ENCODE data around the gene PID1. TPM values are rescaled to one million over a fixed set of nuclear protein-coding genes. Genes with fewer than 3 reads are reported as not detected.

Gene PID1
- total RNA-seq, 1 donor from 2014 or later = not detected

- Mint-ChIP-seq H3K4me3 (ENCODE audit: low read depth) (no peak overlapping the region), H3K36me3 (ENCODE audit: low read depth) (no peaks in the 10 kb centered on the region), H3K27ac (no peak overlapping the region), H3K9me3 (no peaks in the 10 kb centered on the region), H3K4me1 (ENCODE audit: low read depth) (no peaks in the 10 kb centered on the region), H3K27me3 (ENCODE audit: low read depth) (no peaks in the 10 kb centered on the region)
- intact Hi-C loops (cut with micrococcal nuclease) = no loop called here
- DNase-seq (ENCODE audit: low spot score) = no peak
Observed at GRCh38 chr2:229109195-229109594, 161.9 kb downstream of the PID1 start.

GRCh38 chr2:229107601-229108000, 163.5 kb downstream of the PID1 start:
- DNase-seq (ENCODE audit: low spot score) = no peak
- Mint-ChIP-seq H3K4me1 (ENCODE audit: low read depth) (no peaks in the 10 kb centered on the region), H3K27me3 (ENCODE audit: low read depth) (no peaks in the 10 kb centered on the region), H3K9me3 (no peaks in the 10 kb centered on the region), H3K27ac (no peak overlapping the region), H3K36me3 (ENCODE audit: low read depth) (no peaks in the 10 kb centered on the region), H3K4me3 (ENCODE audit: low read depth) (no peak overlapping the region)
- intact Hi-C loops (cut with micrococcal nuclease) = no loop called here

- H3K4me1 Mint-ChIP-seq (ENCODE audit: low read depth) = no peaks in the 10 kb centered on the region
- no peaks in the 10 kb centered on the region for H3K27me3 Mint-ChIP-seq (ENCODE audit: low read depth)
- intact Hi-C loops (cut with micrococcal nuclease) = no loop called here
- DNase-seq (ENCODE audit: low spot score) = no peak
- no peak overlapping the region for H3K27ac Mint-ChIP-seq
- no peaks in the 10 kb centered on the region for H3K9me3 Mint-ChIP-seq
- no peak overlapping the region for H3K4me3 Mint-ChIP-seq (ENCODE audit: low read depth)
- no peaks in the 10 kb centered on the region for H3K36me3 Mint-ChIP-seq (ENCODE audit: low read depth)
Observed at GRCh38 chr2:229104974-229105387, 166.1 kb downstream of the PID1 start.

GRCh38 chr2:229104025-229104424, 167.1 kb downstream of the PID1 start:
- DNase-seq (ENCODE audit: low spot score) = no peak
- no peaks in the 10 kb centered on the region for H3K4me1 Mint-ChIP-seq (ENCODE audit: low read depth)
- no peak overlapping the region for H3K4me3 Mint-ChIP-seq (ENCODE audit: low read depth)
- H3K27me3 Mint-ChIP-seq (ENCODE audit: low read depth) = no peaks in the 10 kb centered on the region
- no peaks in the 10 kb centered on the region for H3K9me3 Mint-ChIP-seq
- intact Hi-C loops (cut with micrococcal nuclease) = no loop called here
- no peak overlapping the region for H3K27ac Mint-ChIP-seq
- H3K36me3 Mint-ChIP-seq (ENCODE audit: low read depth) = no peaks in the 10 kb centered on the region

- H3K4me1 Mint-ChIP-seq (ENCODE audit: low read depth) = no peaks in the 10 kb centered on the region
- H3K9me3 Mint-ChIP-seq = no peaks in the 10 kb centered on the region
- H3K36me3 Mint-ChIP-seq (ENCODE audit: low read depth) = no peaks in the 10 kb centered on the region
- H3K27ac Mint-ChIP-seq = no peak overlapping the region
- H3K4me3 Mint-ChIP-seq (ENCODE audit: low read depth) = no peak overlapping the region
- DNase-seq (ENCODE audit: low spot score) = no peak
- no peaks in the 10 kb centered on the region for H3K27me3 Mint-ChIP-seq (ENCODE audit: low read depth)
- intact Hi-C loops (cut with micrococcal nuclease) = no loop called here
Observed at GRCh38 chr2:229101314-229101713, 169.8 kb downstream of the PID1 start.

- H3K4me3 Mint-ChIP-seq (ENCODE audit: low read depth) = no peak overlapping the region
- H3K27me3 Mint-ChIP-seq (ENCODE audit: low read depth) = no peaks in the 10 kb centered on the region
- intact Hi-C loops (cut with micrococcal nuclease) = no loop called here
- H3K4me1 Mint-ChIP-seq (ENCODE audit: low read depth) = no peaks in the 10 kb centered on the region
- no peaks in the 10 kb centered on the region for H3K36me3 Mint-ChIP-seq (ENCODE audit: low read depth)
- no peak for DNase-seq (ENCODE audit: low spot score)
- no peaks in the 10 kb centered on the region for H3K9me3 Mint-ChIP-seq
- H3K27ac Mint-ChIP-seq = no peak overlapping the region
Observed at GRCh38 chr2:229099231-229099630, 171.9 kb downstream of the PID1 start.

GRCh38 chr2:229098801-229099200, 172.3 kb downstream of the PID1 start:
- intact Hi-C loops (cut with micrococcal nuclease) = no loop called here
- Mint-ChIP-seq H3K36me3 (ENCODE audit: low read depth) (no peaks in the 10 kb centered on the region), H3K27ac (no peak overlapping the region), H3K9me3 (peaks cover 3% of the 10 kb centered on the region), H3K4me1 (ENCODE audit: low read depth) (no peaks in the 10 kb centered on the region), H3K4me3 (ENCODE audit: low read depth) (no peak overlapping the region), H3K27me3 (ENCODE audit: low read depth) (no peaks in the 10 kb centered on the region)
- no peak for DNase-seq (ENCODE audit: low spot score)

- peaks cover 9% of the 10 kb centered on the region for H3K9me3 Mint-ChIP-seq
- no peaks in the 10 kb centered on the region for H3K4me1 Mint-ChIP-seq (ENCODE audit: low read depth)
- no peak overlapping the region for H3K27ac Mint-ChIP-seq
- intact Hi-C loops (cut with micrococcal nuclease) = no loop called here
- H3K4me3 Mint-ChIP-seq (ENCODE audit: low read depth) = no peak overlapping the region
- no peak for DNase-seq (ENCODE audit: low spot score)
- H3K27me3 Mint-ChIP-seq (ENCODE audit: low read depth) = no peaks in the 10 kb centered on the region
- no peaks in the 10 kb centered on the region for H3K36me3 Mint-ChIP-seq (ENCODE audit: low read depth)
Observed at GRCh38 chr2:229096409-229097066, 174.5 kb downstream of the PID1 start.

GRCh38 chr2:229095472-229095871, 175.6 kb downstream of the PID1 start:
- no peaks in the 10 kb centered on the region for H3K27me3 Mint-ChIP-seq (ENCODE audit: low read depth)
- no peaks in the 10 kb centered on the region for H3K36me3 Mint-ChIP-seq (ENCODE audit: low read depth)
- no peak overlapping the region for H3K4me3 Mint-ChIP-seq (ENCODE audit: low read depth)
- H3K9me3 Mint-ChIP-seq = peaks cover 9% of the 10 kb centered on the region
- DNase-seq (ENCODE audit: low spot score) = no peak
- no peaks in the 10 kb centered on the region for H3K4me1 Mint-ChIP-seq (ENCODE audit: low read depth)
- no peak overlapping the region for H3K27ac Mint-ChIP-seq
- intact Hi-C loops (cut with micrococcal nuclease) = no loop called here

GRCh38 chr2:229090225-229090624, 180.9 kb downstream of the PID1 start:
- no peak for DNase-seq (ENCODE audit: low spot score)
- Mint-ChIP-seq H3K27ac (no peak overlapping the region), H3K4me3 (ENCODE audit: low read depth) (no peak overlapping the region), H3K27me3 (ENCODE audit: low read depth) (no peaks in the 10 kb centered on the region), H3K36me3 (ENCODE audit: low read depth) (no peaks in the 10 kb centered on the region), H3K4me1 (ENCODE audit: low read depth) (no peaks in the 10 kb centered on the region), H3K9me3 (peaks cover 15% of the 10 kb centered on the region)
- intact Hi-C loops (cut with micrococcal nuclease) = no loop called here

GRCh38 chr2:229089776-229090175, 181.3 kb downstream of the PID1 start:
- no peak for DNase-seq (ENCODE audit: low spot score)
- Mint-ChIP-seq H3K4me1 (ENCODE audit: low read depth) (no peaks in the 10 kb centered on the region), H3K27ac (no peak overlapping the region), H3K4me3 (ENCODE audit: low read depth) (no peak overlapping the region), H3K27me3 (ENCODE audit: low read depth) (no peaks in the 10 kb centered on the region), H3K36me3 (ENCODE audit: low read depth) (no peaks in the 10 kb centered on the region), H3K9me3 (peaks cover 15% of the 10 kb centered on the region)
- intact Hi-C loops (cut with micrococcal nuclease) = no loop called here

GRCh38 chr2:229088966-229089700, 182.0 kb downstream of the PID1 start:
- Mint-ChIP-seq H3K36me3 (ENCODE audit: low read depth) (no peaks in the 10 kb centered on the region), H3K4me3 (ENCODE audit: low read depth) (no peak overlapping the region), H3K9me3 (peaks cover 15% of the 10 kb centered on the region), H3K27me3 (ENCODE audit: low read depth) (no peaks in the 10 kb centered on the region), H3K4me1 (ENCODE audit: low read depth) (no peaks in the 10 kb centered on the region), H3K27ac (no peak overlapping the region)
- intact Hi-C loops (cut with micrococcal nuclease) = no loop called here
- no peak for DNase-seq (ENCODE audit: low spot score)

- Mint-ChIP-seq H3K4me3 (ENCODE audit: low read depth) (no peak overlapping the region), H3K4me1 (ENCODE audit: low read depth) (no peaks in the 10 kb centered on the region)
Observed at GRCh38 chr2:229088517-229088913, 182.6 kb downstream of the PID1 start.

More at GRCh38 chr2:229088517-229088913, 182.6 kb downstream of the PID1 start:
- intact Hi-C loops (cut with micrococcal nuclease) = no loop called here
- Mint-ChIP-seq H3K9me3 (peaks cover 9% of the 10 kb centered on the region), H3K27ac (no peak overlapping the region), H3K36me3 (ENCODE audit: low read depth) (no peaks in the 10 kb centered on the region), H3K27me3 (ENCODE audit: low read depth) (no peaks in the 10 kb centered on the region)
- no peak for DNase-seq (ENCODE audit: low spot score)
